GM12878 (cell line): ENCODE measurements around the gene TRPV6. TPM values are rescaled to one million over a fixed set of nuclear protein-coding genes. Genes with fewer than 3 reads are reported as not detected.

Experiments used
- ATAC-seq: fragments of 200-7000 bp; cut with Tn5 transposase; 3 replicates; pipeline ENCODE4 v1.9.1; 2020; ENCODE audit warnings: mild to moderate bottlenecking, moderate library complexity
- BruUV-seq: library from RNA; stranded (reverse); fragments of 400-500 nt; replicated peaks from 2 replicates; lab custom pipeline; 2021; lab: Mats Ljungman, UMichigan
- CTCF ChIA-PET: fragments of 300-600 bp; sonication (Branson Sonifier 250); formaldehyde crosslinking; extraction: SDS; loops from one replicate; lab custom pipeline; 2021; ENCODE audit warnings: inconsistent platforms; lab: Yijun Ruan, JAX
- POLR2A ChIA-PET: fragments of 350-600 bp; formaldehyde crosslinking; extraction: SDS; loops from one replicate; lab custom pipeline; 2021; ENCODE audit warnings: inconsistent platforms; lab: Charles Lee
- RAD21 ChIA-PET: fragments of 300-600 bp; sonication (Branson Sonifier 250); formaldehyde crosslinking; loops from one replicate; lab custom pipeline; 2023; ENCODE audit warnings: antibody characterized with exemption; ENCODE audit not compliant: unreplicated experiment; lab: Charles Lee
- SMC1A ChIA-PET: fragments of 300-600 bp; sonication (Branson Sonifier 250); formaldehyde crosslinking; loops from one replicate; lab custom pipeline; 2023; ENCODE audit not compliant: unreplicated experiment, uncharacterized antibody; lab: Charles Lee
- DNase-seq: peaks from one replicate; pipeline ENCODE4 v3.0.0-alpha.2; 2011; ENCODE audit warnings: low read depth, low spot score
- FAIRE-seq: peaks from 3 replicates; lab custom pipeline; 2011; peaks lifted over from hg19 to GRCh38; lab: Jason Lieb, UNC
- H2AFZ ChIP-seq: 2 replicates; pipeline ENCODE4 v1.6.0; 2011; ENCODE audit warnings: low read depth, low read length, control low read depth; ENCODE audit not compliant: control insufficient read depth
- H3K27ac ChIP-seq: 2 replicates; pipeline ENCODE4 v1.5.1; 2011; ENCODE audit warnings: control low read depth; ENCODE audit not compliant: control insufficient read depth, insufficient read depth
- H3K27me3 ChIP-seq, 2 experiments: replicated peaks in 1 of 2; 2 replicates each; pipeline versions ENCODE4 v1.6.0 to v1.6.1; 2011; ENCODE audit warnings: low read length in 1 of 2; ENCODE audit not compliant: control insufficient read depth in 2 of 2, insufficient read depth in 2 of 2
- H3K36me3 ChIP-seq, 2 experiments: 2 replicates each; pipeline ENCODE4 v1.5.1; 2011; ENCODE audit warnings: low read length in 1 of 2; ENCODE audit not compliant: control insufficient read depth in 2 of 2, insufficient read depth in 2 of 2
- H3K4me1 ChIP-seq: 2 replicates; pipeline ENCODE4 v1.6.1; 2011; ENCODE audit warnings: mild to moderate bottlenecking, low read length, moderate library complexity, mixed read lengths; ENCODE audit not compliant: control insufficient read depth, insufficient read depth
- H3K4me2 ChIP-seq: 2 replicates; pipeline ENCODE4 v1.6.0; 2011; ENCODE audit warnings: control low read depth; ENCODE audit not compliant: control insufficient read depth, insufficient read depth
- H3K4me3 ChIP-seq: fragments of 200-600 bp; sonication (generic); 2 replicates; pipeline ENCODE4 v1.5.1; 2016
- H3K79me2 ChIP-seq: 2 replicates; pipeline ENCODE4 v1.6.0; 2011; ENCODE audit warnings: low read length; ENCODE audit not compliant: control insufficient read depth, insufficient read depth
- H3K9ac ChIP-seq: 2 replicates; pipeline ENCODE4 v1.8.0; 2011; ENCODE audit warnings: low read length, control low read depth, mixed read lengths; ENCODE audit not compliant: control insufficient read depth, insufficient read depth
- H3K9me3 ChIP-seq: replicated peaks from 3 replicates; pipeline ENCODE4 v1.5.1; 2011; ENCODE audit warnings: mild to moderate bottlenecking, low read length; ENCODE audit not compliant: control insufficient read depth, insufficient read depth
- H4K20me1 ChIP-seq: 2 replicates; pipeline ENCODE4 v1.6.0; 2011; ENCODE audit not compliant: control insufficient read depth, insufficient read depth
- EGR1 ChIP-seq, 2 experiments: IDR thresholded peaks; 1 replicate in 1 of 2; 2 replicates in 1 of 2; pipeline ENCODE4 v1.6.1; 2011 to 2012; ENCODE audit warnings: low read depth in 2 of 2, low read length in 2 of 2, borderline replicate concordance in 1 of 2, mild to moderate bottlenecking in 1 of 2, moderate library complexity in 1 of 2
- ELK1 ChIP-seq: IDR thresholded peaks from 2 replicates; pipeline ENCODE4 v1.6.1; 2012; ENCODE audit warnings: low read depth, low read length, improper control_type of control experiment
- MEF2B ChIP-seq: fragments of 450-650 bp; IDR thresholded peaks from 2 replicates; pipeline ENCODE4 v1.6.1; 2018; ENCODE audit warnings: mild to moderate bottlenecking, moderate library complexity; ENCODE audit not compliant: partially characterized antibody, poor library complexity, severe bottlenecking
- MXI1 ChIP-seq: fragments of 150-350 bp; IDR thresholded peaks from 2 replicates; pipeline ENCODE4 v1.6.1; 2011; ENCODE audit warnings: low read depth, mild to moderate bottlenecking, inconsistent platforms, low read length, improper control_type of control experiment
- PKNOX1 ChIP-seq: fragments of 450-650 bp; IDR thresholded peaks from 2 replicates; pipeline ENCODE4 v1.6.1; 2016; ENCODE audit warnings: mild to moderate bottlenecking
- TCF3 ChIP-seq: IDR thresholded peaks from 2 replicates; pipeline ENCODE4 v1.6.1; 2012; ENCODE audit warnings: low read depth, mild to moderate bottlenecking, low read length, borderline replicate concordance; ENCODE audit not compliant: insufficient read depth
- TCF7 ChIP-seq: IDR thresholded peaks from 2 replicates; pipeline ENCODE4 v1.6.1; 2014; ENCODE audit warnings: antibody characterized with exemption, borderline replicate concordance
- ZBTB11 ChIP-seq: fragments of 450-650 bp; formaldehyde crosslinking; IDR thresholded peaks from 2 replicates; pipeline ENCODE4 v1.5.0; 2022; ENCODE audit warnings: mild to moderate bottlenecking, missing genetic modification characterization
- ZNF207 ChIP-seq: fragments of 450-650 bp; IDR thresholded peaks from 2 replicates; pipeline ENCODE4 v1.6.1; 2014; ENCODE audit warnings: antibody characterized with exemption, mild to moderate bottlenecking, borderline replicate concordance
- WGBS: methylation state at CpG from one replicate; pipeline ENCODE4 v1.1.6; 2016; ENCODE audit warnings: low lambda C conversion rate; ENCODE audit not compliant: insufficient replicate concordance, insufficient coverage; ENCODE audit errors: missing lambda C conversion rate; 5-methylcytosine and 5-hydroxymethylcytosine counted together
- in situ Hi-C: fragments of 300-500 bp; cut with MboI; formaldehyde crosslinking; loops from 9 replicates; pipeline ENCODE4 v1.14.3; 2018; ENCODE audit warnings: mixed read lengths
- intact Hi-C: fragments of 100-400 bp; cut with micrococcal nuclease; formaldehyde crosslinking; loops from one replicate; pipeline ENCODE4 v1.14.2; 2022; ENCODE audit not compliant: unreplicated experiment
- polyA plus RNA-seq, 11 experiments: library from polyadenylated mRNA; depleted of rRNA in 4 of 11; unstranded in 6 of 11; stranded (reverse) in 5 of 11; fragments of >200 nt; fragmentation: Nextera tagmentation in 4 of 11; fragmentation: Illumina TruSeq in 1 of 11; extraction: Ambion mirVana in 4 of 11; extraction: Trizol in 1 of 11; gene quantifications; 1 replicate in 1 of 11; 2 replicates in 10 of 11; pipeline versions ENCODE4 v1.2.1 to v1.2.3, GENCODE V29; 2011 to 2016; ENCODE audit warnings: inconsistent platforms in 2 of 11, missing spikeins in 2 of 11, low read depth in 1 of 11
- total RNA-seq, 4 experiments: library from RNA; depleted of rRNA in 3 of 4; stranded (reverse); fragments of >200 nt in 3 of 4; fragmentation: Illumina TruSeq in 1 of 4; extraction: Trizol in 1 of 4; gene quantifications; 2 replicates each; pipeline versions ENCODE4 v1.2.1 to v1.2.3, GENCODE V29; 2013 to 2021
- TF ChIP-seq, protein P1 (sequence below): IDR thresholded peaks from 2 replicates; pipeline ENCODE4 v1.6.1; 2011; ENCODE audit warnings: borderline replicate concordance, low read depth, mild to moderate bottlenecking, moderate library complexity, low read length; ENCODE audit not compliant: insufficient read depth, poor library complexity, severe bottlenecking
- TF ChIP-seq, protein P2 (sequence below): fragments of 450-650 bp; formaldehyde crosslinking; IDR thresholded peaks from 2 replicates; pipeline ENCODE4 v1.4.0; 2020; ENCODE audit warnings: mild to moderate bottlenecking, moderate library complexity

Gene TRPV6
- total and polyA plus RNA-seq, 10 of the 15 experiments (the other 5 are each of a cell fraction or from before 2014, with no cell fraction given), result not detected

GRCh38 chr7:142908290-142908689 lies 22.7 kb upstream of the TRPV6 start:
- no TSS peak for BruUV-seq

More at GRCh38 chr7:142908290-142908689, 22.7 kb upstream of the TRPV6 start:
- ChIA-PET POLR2A (no interaction called here), SMC1A (no interaction called here), RAD21 (no interaction called here), CTCF (no interaction called here)
- TF ChIP-seq, protein P1, sequence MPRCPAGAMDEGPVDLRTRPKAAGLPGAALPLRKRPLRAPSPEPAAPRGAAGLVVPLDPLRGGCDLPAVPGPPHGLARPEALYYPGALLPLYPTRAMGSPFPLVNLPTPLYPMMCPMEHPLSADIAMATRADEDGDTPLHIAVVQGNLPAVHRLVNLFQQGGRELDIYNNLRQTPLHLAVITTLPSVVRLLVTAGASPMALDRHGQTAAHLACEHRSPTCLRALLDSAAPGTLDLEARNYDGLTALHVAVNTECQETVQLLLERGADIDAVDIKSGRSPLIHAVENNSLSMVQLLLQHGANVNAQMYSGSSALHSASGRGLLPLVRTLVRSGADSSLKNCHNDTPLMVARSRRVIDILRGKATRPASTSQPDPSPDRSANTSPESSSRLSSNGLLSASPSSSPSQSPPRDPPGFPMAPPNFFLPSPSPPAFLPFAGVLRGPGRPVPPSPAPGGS, result no peak
- TF ChIP-seq, protein P2, sequence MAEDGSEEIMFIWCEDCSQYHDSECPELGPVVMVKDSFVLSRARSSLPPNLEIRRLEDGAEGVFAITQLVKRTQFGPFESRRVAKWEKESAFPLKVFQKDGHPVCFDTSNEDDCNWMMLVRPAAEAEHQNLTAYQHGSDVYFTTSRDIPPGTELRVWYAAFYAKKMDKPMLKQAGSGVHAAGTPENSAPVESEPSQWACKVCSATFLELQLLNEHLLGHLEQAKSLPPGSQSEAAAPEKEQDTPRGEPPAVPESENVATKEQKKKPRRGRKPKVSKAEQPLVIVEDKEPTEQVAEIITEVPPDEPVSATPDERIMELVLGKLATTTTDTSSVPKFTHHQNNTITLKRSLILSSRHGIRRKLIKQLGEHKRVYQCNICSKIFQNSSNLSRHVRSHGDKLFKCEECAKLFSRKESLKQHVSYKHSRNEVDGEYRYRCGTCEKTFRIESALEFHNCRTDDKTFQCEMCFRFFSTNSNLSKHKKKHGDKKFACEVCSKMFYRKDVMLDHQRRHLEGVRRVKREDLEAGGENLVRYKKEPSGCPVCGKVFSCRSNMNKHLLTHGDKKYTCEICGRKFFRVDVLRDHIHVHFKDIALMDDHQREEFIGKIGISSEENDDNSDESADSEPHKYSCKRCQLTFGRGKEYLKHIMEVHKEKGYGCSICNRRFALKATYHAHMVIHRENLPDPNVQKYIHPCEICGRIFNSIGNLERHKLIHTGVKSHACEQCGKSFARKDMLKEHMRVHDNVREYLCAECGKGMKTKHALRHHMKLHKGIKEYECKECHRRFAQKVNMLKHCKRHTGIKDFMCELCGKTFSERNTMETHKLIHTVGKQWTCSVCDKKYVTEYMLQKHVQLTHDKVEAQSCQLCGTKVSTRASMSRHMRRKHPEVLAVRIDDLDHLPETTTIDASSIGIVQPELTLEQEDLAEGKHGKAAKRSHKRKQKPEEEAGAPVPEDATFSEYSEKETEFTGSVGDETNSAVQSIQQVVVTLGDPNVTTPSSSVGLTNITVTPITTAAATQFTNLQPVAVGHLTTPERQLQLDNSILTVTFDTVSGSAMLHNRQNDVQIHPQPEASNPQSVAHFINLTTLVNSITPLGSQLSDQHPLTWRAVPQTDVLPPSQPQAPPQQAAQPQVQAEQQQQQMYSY (CRISPR knock-in tag), result no peak
- no peak for TF ChIP-seq TCF3
- no peak for TF ChIP-seq ZNF207
- no peak for TF ChIP-seq MXI1
- no peak for TF ChIP-seq EGR1 (IDR thresholded peaks at IDR 0.05; ENCODE audit: borderline replicate concordance in 1 of 2, low read depth in 2 of 2, low read length in 2 of 2)
- TF ChIP-seq PKNOX1, result no peak
- TF ChIP-seq ZBTB11 (CRISPR knock-in tag), result no peak
- no peak for TF ChIP-seq TCF7
- TF ChIP-seq MEF2B, result no peak
- no peak for TF ChIP-seq ELK1
- Histone ChIP-seq H3K4me3 (no peak overlapping the region), H3K4me2 (no peak overlapping the region), H2AFZ (no peak overlapping the region), H3K9ac (no peak overlapping the region), H3K36me3 (no peaks in the 10 kb centered on the region), H3K27me3 (peaks cover 0 to 2% of the 10 kb centered on the region in 2 experiments; a peak in 2 of 4 replicates), H3K27ac (no peak overlapping the region), H3K79me2 (no peaks in the 10 kb centered on the region), H4K20me1 (no peaks in the 10 kb centered on the region), H3K4me1 (no peaks in the 10 kb centered on the region), H3K9me3 (no peaks in the 10 kb centered on the region)
- no peak for DNase-seq
- in situ Hi-C loops, result no loop called here
- intact Hi-C loops, result no loop called here
- no peak for ATAC-seq
- WGBS, result 76% methylated on average over 11 of the region's 11 CpGs
- no peak for FAIRE-seq
